AG09319 (cell line): ENCODE results near the gene MYO1E.

ENCODE experiments used
- DNase-seq: peaks from one replicate; pipeline ENCODE4 v3.0.0-alpha.2; 2010; ENCODE audit warnings: low read depth; ENCODE audit errors: extremely low read depth
- TF ChIP-seq, protein P1 (sequence below): IDR thresholded peaks from 2 replicates; pipeline ENCODE4 v1.5.1; 2011; ENCODE audit warnings: low read depth, mild to moderate bottlenecking, inconsistent platforms, low read length, moderate library complexity

MYO1E gene

GRCh38 chr15:59224474-59224873 is 148.2 kb downstream of the MYO1E start:
- no peak for DNase-seq
- TF ChIP-seq, protein P1, sequence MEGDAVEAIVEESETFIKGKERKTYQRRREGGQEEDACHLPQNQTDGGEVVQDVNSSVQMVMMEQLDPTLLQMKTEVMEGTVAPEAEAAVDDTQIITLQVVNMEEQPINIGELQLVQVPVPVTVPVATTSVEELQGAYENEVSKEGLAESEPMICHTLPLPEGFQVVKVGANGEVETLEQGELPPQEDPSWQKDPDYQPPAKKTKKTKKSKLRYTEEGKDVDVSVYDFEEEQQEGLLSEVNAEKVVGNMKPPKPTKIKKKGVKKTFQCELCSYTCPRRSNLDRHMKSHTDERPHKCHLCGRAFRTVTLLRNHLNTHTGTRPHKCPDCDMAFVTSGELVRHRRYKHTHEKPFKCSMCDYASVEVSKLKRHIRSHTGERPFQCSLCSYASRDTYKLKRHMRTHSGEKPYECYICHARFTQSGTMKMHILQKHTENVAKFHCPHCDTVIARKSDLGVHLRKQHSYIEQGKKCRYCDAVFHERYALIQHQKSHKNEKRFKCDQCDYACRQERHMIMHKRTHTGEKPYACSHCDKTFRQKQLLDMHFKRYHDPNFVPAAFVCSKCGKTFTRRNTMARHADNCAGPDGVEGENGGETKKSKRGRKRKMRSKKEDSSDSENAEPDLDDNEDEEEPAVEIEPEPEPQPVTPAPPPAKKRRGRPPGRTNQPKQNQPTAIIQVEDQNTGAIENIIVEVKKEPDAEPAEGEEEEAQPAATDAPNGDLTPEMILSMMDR, result no peak

DNA sequence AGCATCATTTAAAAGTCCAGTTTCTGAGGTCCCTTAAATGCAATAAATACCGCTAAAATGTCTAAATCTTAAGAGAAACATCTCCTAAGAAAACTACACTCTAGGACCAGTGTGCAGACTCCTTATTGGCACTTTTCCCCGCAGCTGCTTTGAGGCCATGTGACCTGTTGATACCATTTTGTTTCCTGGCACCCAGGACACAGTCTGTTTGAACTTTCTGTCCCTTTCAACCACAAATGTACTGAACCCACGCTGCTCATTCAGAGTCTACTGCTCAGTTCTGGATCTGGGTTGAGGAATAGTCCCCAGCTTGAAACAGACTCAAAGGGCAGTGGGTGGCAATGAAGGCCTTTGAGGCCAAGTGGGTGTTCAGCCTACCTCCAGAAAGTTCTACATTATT is 148.9 kb downstream of the MYO1E start:
- TF ChIP-seq, protein P1, result no peak
- no peak for DNase-seq

DNA sequence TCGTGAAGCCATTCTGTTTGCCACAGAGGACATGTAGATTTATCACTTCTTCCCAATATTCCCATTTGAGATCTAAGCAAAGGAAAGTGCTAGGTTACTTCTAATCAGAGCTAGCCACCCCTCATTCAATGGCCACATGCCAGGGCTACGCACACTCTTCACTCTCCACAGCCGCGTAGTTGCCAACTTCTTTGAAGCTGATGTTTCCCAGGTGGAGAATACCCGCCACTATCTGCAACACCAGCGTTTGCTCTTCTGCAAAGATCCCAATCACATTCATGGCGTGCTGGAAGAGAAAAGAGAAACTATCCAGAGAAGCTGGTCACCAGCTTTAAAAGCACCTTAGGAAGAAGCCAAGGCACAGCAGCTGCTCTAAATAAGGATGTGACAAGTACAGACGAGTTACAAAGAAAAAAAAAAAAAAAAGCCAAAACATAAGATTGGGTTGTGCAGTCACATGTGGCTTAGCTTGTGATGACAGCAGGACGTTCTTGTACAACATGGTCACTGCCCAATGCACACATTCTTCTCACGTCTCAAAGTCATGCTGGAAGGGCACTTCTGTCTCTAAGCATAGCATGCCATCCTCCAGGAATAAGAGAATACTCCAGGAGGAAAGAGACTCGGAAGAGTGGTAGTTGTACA is 149.6 kb downstream of the MYO1E start:
- TF ChIP-seq, protein P1, result no peak
- DNase-seq, result no peak

- TF ChIP-seq, protein P1, result no peak
- peak; percentile 39 for DNase-seq
These were observed 150.9 kb downstream of the MYO1E start for GRCh38 chr15:59221511-59222505.

- DNase-seq, result no peak
- TF ChIP-seq, protein P1, result no peak
These were observed 154.0 kb downstream of the MYO1E start for GRCh38 chr15:59218710-59219109.

- TF ChIP-seq, protein P1, result no peak
- DNase-seq, result no peak
These were observed 154.7 kb downstream of the MYO1E start for GRCh38 chr15:59217876-59218498.
